Upper lobe of right lung (tissue), 1 donor: ENCODE measurements around the gene MVK. TPM values are rescaled to one million over a fixed set of nuclear protein-coding genes. Genes with fewer than 3 reads are reported as not detected.

Experiments used
- ATAC-seq: fragments of 200-7000 bp; cut with Tn5 transposase; one replicate; pipeline ENCODE4 v1.9.1; 2020; ENCODE audit warnings: mild to moderate bottlenecking, moderate library complexity
- DNase-seq: peaks from one replicate; pipeline ENCODE4 v3.0.0-alpha.2; 2020
- H3K27ac ChIP-seq: fragments of 200-600 bp; one replicate; pipeline ENCODE4 v1.8.0; 2022
- H3K27me3 ChIP-seq: fragments of 200-600 bp; one replicate; pipeline ENCODE4 v1.8.0; 2022; ENCODE audit warnings: mild to moderate bottlenecking
- H3K36me3 ChIP-seq: fragments of 200-600 bp; one replicate; pipeline ENCODE4 v1.8.0; 2022
- H3K4me1 ChIP-seq: fragments of 200-600 bp; one replicate; pipeline ENCODE4 v1.8.0; 2022
- H3K4me3 ChIP-seq: fragments of 200-600 bp; one replicate; pipeline ENCODE4 v1.8.0; 2022; ENCODE audit warnings: mild to moderate bottlenecking
- H3K9me3 ChIP-seq: fragments of 200-600 bp; one replicate; pipeline ENCODE4 v1.8.0; 2022
- intact Hi-C: fragments of 100-400 bp; cut with DNase I; formaldehyde crosslinking; loops from one replicate; pipeline ENCODE4 v1.11.0; 2022
- total RNA-seq: library from RNA; stranded (reverse); fragmentation: NEBNext Ultra II Directional; extraction: Animal tissue kit (Norgen Biotek cat#: 25700); gene quantifications from one replicate; pipeline ENCODE4 v1.2.1, GENCODE V29; 2021
- TF ChIP-seq, protein P1 (sequence below): fragments of 200-600 bp; IDR thresholded peaks from one replicate; pipeline ENCODE4 v1.8.0; 2022; ENCODE audit warnings: antibody characterized with exemption
- donor health status: DM: no; HTN: yes; CAD: no; lungs with severe emphysema.

The MVK gene
- total RNA-seq, 1 donor from 2014 or later = 27.3 TPM

- ATAC-seq = no peak
- H3K27me3 ChIP-seq = no peaks in the 10 kb centered on the region
- H3K4me1 ChIP-seq = peaks cover 6% of the 10 kb centered on the region
- peaks cover 57% of the 10 kb centered on the region for H3K36me3 ChIP-seq
- TF ChIP-seq, protein P1, sequence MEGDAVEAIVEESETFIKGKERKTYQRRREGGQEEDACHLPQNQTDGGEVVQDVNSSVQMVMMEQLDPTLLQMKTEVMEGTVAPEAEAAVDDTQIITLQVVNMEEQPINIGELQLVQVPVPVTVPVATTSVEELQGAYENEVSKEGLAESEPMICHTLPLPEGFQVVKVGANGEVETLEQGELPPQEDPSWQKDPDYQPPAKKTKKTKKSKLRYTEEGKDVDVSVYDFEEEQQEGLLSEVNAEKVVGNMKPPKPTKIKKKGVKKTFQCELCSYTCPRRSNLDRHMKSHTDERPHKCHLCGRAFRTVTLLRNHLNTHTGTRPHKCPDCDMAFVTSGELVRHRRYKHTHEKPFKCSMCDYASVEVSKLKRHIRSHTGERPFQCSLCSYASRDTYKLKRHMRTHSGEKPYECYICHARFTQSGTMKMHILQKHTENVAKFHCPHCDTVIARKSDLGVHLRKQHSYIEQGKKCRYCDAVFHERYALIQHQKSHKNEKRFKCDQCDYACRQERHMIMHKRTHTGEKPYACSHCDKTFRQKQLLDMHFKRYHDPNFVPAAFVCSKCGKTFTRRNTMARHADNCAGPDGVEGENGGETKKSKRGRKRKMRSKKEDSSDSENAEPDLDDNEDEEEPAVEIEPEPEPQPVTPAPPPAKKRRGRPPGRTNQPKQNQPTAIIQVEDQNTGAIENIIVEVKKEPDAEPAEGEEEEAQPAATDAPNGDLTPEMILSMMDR = no peak
- H3K27ac ChIP-seq = no peak overlapping the region
- H3K9me3 ChIP-seq = no peaks in the 10 kb centered on the region
- H3K4me3 ChIP-seq = no peak overlapping the region
- no peak for DNase-seq
- intact Hi-C loops = no loop called here
Measured at GRCh38 chr12:109575683-109576082, 2.1 kb downstream of the MVK start.

- DNase-seq (no peak), ATAC-seq (no peak)
- Histone ChIP-seq H3K27me3 (no peaks in the 10 kb centered on the region), H3K27ac (no peak overlapping the region), H3K4me1 (peaks cover 6% of the 10 kb centered on the region), H3K4me3 (no peak overlapping the region), H3K36me3 (peaks cover 68% of the 10 kb centered on the region), H3K9me3 (no peaks in the 10 kb centered on the region)
- TF ChIP-seq, protein P1 = no peak
- intact Hi-C loops = no loop called here
Measured at GRCh38 chr12:109577311-109577710, 3.7 kb downstream of the MVK start.

DNA sequence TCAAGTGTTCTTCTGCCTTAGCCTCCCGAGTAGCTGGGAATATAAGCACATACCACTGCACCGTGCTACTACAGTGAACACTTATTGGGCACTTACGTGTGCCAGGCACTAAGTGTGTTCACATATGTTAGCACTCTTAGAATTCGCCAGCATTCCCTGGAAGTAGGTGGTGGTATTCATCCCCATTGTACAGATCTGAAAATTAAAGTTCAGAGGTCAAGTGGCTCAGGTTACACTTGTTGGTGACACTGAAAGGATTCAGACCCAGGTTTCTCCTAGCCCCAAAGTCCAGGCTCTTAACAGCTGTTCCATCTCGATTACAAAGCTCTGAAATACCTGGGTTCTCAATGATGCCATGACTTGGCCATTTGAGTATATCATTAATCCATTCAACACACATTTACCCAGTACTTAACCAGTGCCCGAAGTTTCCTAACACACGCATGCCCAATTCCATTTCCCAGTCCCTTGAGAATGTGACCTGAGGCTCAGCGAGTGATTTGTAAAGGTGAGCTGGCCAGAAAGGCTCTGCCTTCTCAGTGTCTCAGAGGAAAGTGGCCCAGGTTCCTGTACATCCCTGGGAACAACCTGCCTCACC lies 4.8 kb downstream of the MVK start:
- no peak for ATAC-seq
- peaks cover 69% of the 10 kb centered on the region for H3K36me3 ChIP-seq

GRCh38 chr12:109579639-109580038 lies 6.0 kb downstream of the MVK start:
- ATAC-seq (no peak), DNase-seq (no peak)
- peaks cover 69% of the 10 kb centered on the region for H3K36me3 ChIP-seq
- intact Hi-C loops = no loop called here
- H3K27ac ChIP-seq = no peak overlapping the region
- no peaks in the 10 kb centered on the region for H3K27me3 ChIP-seq
- no peaks in the 10 kb centered on the region for H3K9me3 ChIP-seq
- TF ChIP-seq, protein P1 = no peak
- H3K4me3 ChIP-seq = no peak overlapping the region
- H3K4me1 ChIP-seq = no peaks in the 10 kb centered on the region

More for the DNA sequence above, 4.8 kb downstream of the MVK start:
- Histone ChIP-seq H3K9me3 (no peaks in the 10 kb centered on the region), H3K4me1 (peaks cover 6% of the 10 kb centered on the region), H3K4me3 (no peak overlapping the region), H3K27ac (no peak overlapping the region), H3K27me3 (no peaks in the 10 kb centered on the region)
- TF ChIP-seq, protein P1 = no peak
- intact Hi-C loops = no loop called here
- no peak for DNase-seq

DNA sequence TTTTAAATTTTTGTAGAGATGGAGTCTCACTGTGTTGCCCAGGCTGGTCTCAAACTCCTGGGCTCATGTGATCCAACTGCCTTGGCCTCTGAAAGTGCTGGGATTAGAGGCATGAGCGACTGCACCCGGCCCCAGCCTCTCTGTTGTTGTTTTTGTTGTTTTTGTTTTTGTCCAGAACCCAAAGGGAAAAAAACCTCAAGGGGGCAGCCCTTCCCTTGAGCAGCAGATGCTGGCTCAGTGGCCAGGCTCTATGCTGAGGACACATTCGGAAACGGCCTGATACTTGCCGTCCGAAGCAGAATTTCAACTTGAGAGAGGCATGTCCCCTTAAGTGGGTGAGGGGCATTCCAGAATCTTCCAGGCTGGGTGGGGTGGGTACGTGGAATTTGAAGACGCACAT lies 6.7 kb downstream of the MVK start:
- intact Hi-C loops = no loop called here
- no peak overlapping the region for H3K27ac ChIP-seq
- ATAC-seq (no peak), DNase-seq (no peak)
- H3K9me3 ChIP-seq = no peaks in the 10 kb centered on the region
- TF ChIP-seq, protein P1 = no peak
- H3K27me3 ChIP-seq = no peaks in the 10 kb centered on the region
- no peaks in the 10 kb centered on the region for H3K4me1 ChIP-seq
- H3K36me3 ChIP-seq = peaks cover 69% of the 10 kb centered on the region
- H3K4me3 ChIP-seq = no peak overlapping the region
